ENCODE results near the gene TEX29.

- TF ChIP-seq CTCF (IDR thresholded peaks at IDR 0.05; ENCODE audit: poor library complexity, severe bottlenecking) (no peak), EZH2 (IDR thresholded peaks at IDR 0.05; ENCODE audit: borderline replicate concordance, insufficient read depth, low read length, poor library complexity, severe bottlenecking) (no peak), REST (IDR thresholded peaks at IDR 0.05; ENCODE audit: borderline replicate concordance) (no peak), EP300 (conservative IDR thresholded peaks at IDR 0.05; ENCODE audit: poor library complexity, severe bottlenecking) (no peak), POLR2AphosphoS5 (IDR thresholded peaks at IDR 0.05) (no peak), SMC3 (conservative IDR thresholded peaks at IDR 0.05; ENCODE audit: poor library complexity) (no peak), RAD21 (conservative IDR thresholded peaks at IDR 0.05) (no peak), MXI1 (conservative IDR thresholded peaks at IDR 0.05; ENCODE audit: poor library complexity, severe bottlenecking) (no peak)
Measured at GRCh38 chr13:111335298-111335697, 14.9 kb downstream of the TEX29 start.
